H9 (cell line): ENCODE results near the gene ACACA. TPM values are rescaled to one million over a fixed set of nuclear protein-coding genes. Genes with fewer than 3 reads are reported as not detected.

Source experiments
- DNase-seq: peaks from one replicate; pipeline ENCODE4 v3.0.0-alpha.2; 2017
- H2AFZ ChIP-seq: one replicate; pipeline ENCODE4 v1.6.1; 2013; ENCODE audit warnings: mild to moderate bottlenecking, low read length, control low read depth, moderate library complexity
- H2AK5ac ChIP-seq: 2 replicates; pipeline ENCODE4 v1.6.1; 2013; ENCODE audit warnings: low read length, control low read depth, mixed read lengths; ENCODE audit not compliant: insufficient read length
- H2BK120ac ChIP-seq: one replicate; pipeline ENCODE4 v1.6.1; 2013; ENCODE audit warnings: low read depth, mild to moderate bottlenecking, low read length, control low read depth, inconsistent platforms; ENCODE audit not compliant: poor library complexity, severe bottlenecking
- H2BK12ac ChIP-seq: 2 replicates; pipeline ENCODE4 v1.6.1; 2013; ENCODE audit warnings: low read length, control low read depth, mixed read lengths, low read depth; ENCODE audit not compliant: insufficient read length
- H2BK15ac ChIP-seq: 2 replicates; pipeline ENCODE4 v1.6.1; 2013; ENCODE audit warnings: low read depth, low read length, control low read depth
- H2BK20ac ChIP-seq: one replicate; pipeline ENCODE4 v1.6.1; 2013; ENCODE audit warnings: low read depth, mild to moderate bottlenecking, low read length, control low read depth, inconsistent platforms; ENCODE audit not compliant: poor library complexity, severe bottlenecking
- H2BK5ac ChIP-seq: 2 replicates; pipeline ENCODE4 v1.6.1; 2013; ENCODE audit warnings: low read length, control low read depth, mixed read lengths; ENCODE audit not compliant: insufficient read length
- H3K14ac ChIP-seq: 2 replicates; pipeline ENCODE4 v1.6.1; 2013; ENCODE audit warnings: low read length, control low read depth; ENCODE audit not compliant: insufficient read depth
- H3K18ac ChIP-seq: 2 replicates; pipeline ENCODE4 v1.6.1; 2013; ENCODE audit warnings: low read depth, mild to moderate bottlenecking, mixed read lengths, low read length, control low read depth; ENCODE audit not compliant: insufficient read length
- H3K23ac ChIP-seq: 2 replicates; pipeline ENCODE4 v1.6.1; 2013; ENCODE audit warnings: low read length, control low read depth, mixed read lengths, low read depth; ENCODE audit not compliant: insufficient read length
- H3K23me2 ChIP-seq: 2 replicates; pipeline ENCODE4 v1.6.1; 2013; ENCODE audit warnings: low read depth, mild to moderate bottlenecking, mixed read lengths, low read length, control low read depth; ENCODE audit not compliant: insufficient read length, poor library complexity, severe bottlenecking
- H3K27ac ChIP-seq: 2 replicates; pipeline ENCODE4 v1.5.1; 2013; ENCODE audit warnings: low read length, control low read depth, mixed read lengths, low read depth; ENCODE audit not compliant: insufficient read length
- H3K27me3 ChIP-seq: 2 replicates; pipeline ENCODE4 v1.6.1; 2013; ENCODE audit warnings: low read length, control low read depth, inconsistent platforms; ENCODE audit not compliant: insufficient read depth
- H3K4ac ChIP-seq: 2 replicates; pipeline ENCODE4 v1.6.1; 2013; ENCODE audit warnings: low read depth, mild to moderate bottlenecking, control low read depth, inconsistent platforms, low read length, moderate library complexity
- H3K4me1 ChIP-seq: 2 replicates; pipeline ENCODE4 v1.6.1; 2013; ENCODE audit warnings: low read length, control low read depth, inconsistent platforms; ENCODE audit not compliant: insufficient read depth
- H3K4me2 ChIP-seq: 2 replicates; pipeline ENCODE4 v1.6.1; 2013; ENCODE audit warnings: low read length, control low read depth, mixed read lengths; ENCODE audit not compliant: insufficient read length, insufficient read depth
- H3K56ac ChIP-seq: 2 replicates; pipeline ENCODE4 v1.6.1; 2013; ENCODE audit warnings: low read depth, mild to moderate bottlenecking, mixed read lengths, low read length, control low read depth; ENCODE audit not compliant: insufficient read length
- H3K79me1 ChIP-seq: 2 replicates; pipeline ENCODE4 v1.6.1; 2013; ENCODE audit warnings: low read depth, mild to moderate bottlenecking, moderate library complexity, low read length, control low read depth, inconsistent platforms; ENCODE audit not compliant: insufficient read depth, poor library complexity, severe bottlenecking
- H3K79me2 ChIP-seq: 2 replicates; pipeline ENCODE4 v1.6.1; 2013; ENCODE audit warnings: low read length, control low read depth, inconsistent platforms; ENCODE audit not compliant: insufficient read depth
- H3K9ac ChIP-seq: 2 replicates; pipeline ENCODE4 v1.6.1; 2013; ENCODE audit warnings: low read length, control low read depth, mixed read lengths; ENCODE audit not compliant: insufficient read length; ENCODE audit errors: extremely low read depth
- H3K9me3 ChIP-seq: one replicate; pipeline ENCODE4 v1.6.1; 2013; ENCODE audit warnings: low read depth, low read length, inconsistent platforms; ENCODE audit not compliant: control insufficient read depth
- H3T11ph ChIP-seq: one replicate; pipeline ENCODE4 v1.6.1; 2013; ENCODE audit warnings: mild to moderate bottlenecking, low read length, control low read depth, inconsistent platforms
- H4K20me1 ChIP-seq: one replicate; pipeline ENCODE4 v1.6.1; 2013; ENCODE audit not compliant: control insufficient read depth, insufficient read length, insufficient read depth
- H4K5ac ChIP-seq: 2 replicates; pipeline ENCODE4 v1.6.1; 2013; ENCODE audit warnings: low read depth, mild to moderate bottlenecking, mixed read lengths, low read length, control low read depth; ENCODE audit not compliant: insufficient read length
- H4K8ac ChIP-seq: replicated peaks from 2 replicates; pipeline ENCODE4 v1.6.1; 2013; ENCODE audit warnings: low read length, control low read depth, mixed read lengths, low read depth; ENCODE audit not compliant: insufficient read length
- H4K91ac ChIP-seq: 2 replicates; pipeline ENCODE4 v1.6.1; 2013; ENCODE audit warnings: low read depth, mild to moderate bottlenecking, moderate library complexity, mixed read lengths, low read length, control low read depth; ENCODE audit not compliant: insufficient read length
- H3K27ac Mint-ChIP-seq, 3 experiments: 2 replicates in 2 of 3; 3 replicates in 1 of 3; pipeline ENCODE4 v1.8.0; 2020 to 2021; ENCODE audit warnings: mixed read lengths in 3 of 3, mild to moderate bottlenecking in 1 of 3, moderate library complexity in 1 of 3
- H3K27me3 Mint-ChIP-seq: 2 replicates; pipeline ENCODE4 v1.8.0; 2021; ENCODE audit warnings: low read depth, mild to moderate bottlenecking, moderate library complexity, mixed read lengths
- H3K36me3 Mint-ChIP-seq, 3 experiments: 2 replicates in 2 of 3; 3 replicates in 1 of 3; pipeline ENCODE4 v1.8.0; 2020 to 2021; ENCODE audit warnings: low read depth in 3 of 3, mixed read lengths in 3 of 3; ENCODE audit not compliant: insufficient read depth in 1 of 3
- H3K4me1 Mint-ChIP-seq, 2 experiments: 2 replicates each; pipeline ENCODE4 v1.8.0; 2020; ENCODE audit warnings: mixed read lengths in 2 of 2
- H3K4me3 Mint-ChIP-seq, 2 experiments: 2 replicates in 1 of 2; 3 replicates in 1 of 2; pipeline ENCODE4 v1.8.0; 2020 to 2021; ENCODE audit warnings: mild to moderate bottlenecking in 2 of 2, mixed read lengths in 2 of 2, moderate library complexity in 1 of 2
- H3K9me3 Mint-ChIP-seq, 2 experiments: 2 replicates in 1 of 2; 3 replicates in 1 of 2; pipeline ENCODE4 v1.8.0; 2020; ENCODE audit warnings: mild to moderate bottlenecking in 2 of 2, mixed read lengths in 2 of 2, moderate library complexity in 1 of 2
- CTCF ChIP-seq: fragments of 200-600 bp; sonication (generic); conservative IDR thresholded peaks from 3 replicates; pipeline ENCODE4 v1.8.0; 2021; ENCODE audit warnings: antibody characterized with exemption, mild to moderate bottlenecking
- WGBS: extraction: QIAGEN DNeasy Blood & Tissue Kit; methylation state at CpG from one replicate; pipeline ENCODE4 v1.1.7; 2013; ENCODE audit warnings: missing lambda C conversion rate, low lambda C conversion rate, mixed read lengths; ENCODE audit not compliant: insufficient read length; ENCODE audit errors: extremely low coverage; 5-methylcytosine and 5-hydroxymethylcytosine counted together
- total RNA-seq: library from RNA; stranded (reverse); gene quantifications from 2 replicates; pipeline ENCODE4 v1.2.1, GENCODE V29; 2021

Gene ACACA
- total RNA-seq, 1 experiment from 2014 or later = 135 TPM

- H4K8ac ChIP-seq = no peak overlapping the region
- TF ChIP-seq CTCF = no peak
- no peaks in the 10 kb centered on the region for H3K4me1 ChIP-seq
- H3K18ac ChIP-seq = no peak overlapping the region
- no peaks in the 10 kb centered on the region for H3K27me3 Mint-ChIP-seq
- H3K36me3 Mint-ChIP-seq = peaks cover 41 to 83% (median 75%) of the 10 kb centered on the region in 3 experiments
- H2AK5ac ChIP-seq = no peak overlapping the region
- no peak overlapping the region for H3K4me3 Mint-ChIP-seq
- H4K5ac ChIP-seq = no peak overlapping the region
- WGBS = no CpG with 5 or more reads among the region's 4 CpGs
- no peak overlapping the region for H2BK5ac ChIP-seq
- H3K14ac ChIP-seq = no peak overlapping the region
- H3K79me1 ChIP-seq = no peaks in the 10 kb centered on the region
- no peaks in the 10 kb centered on the region for H3K27me3 ChIP-seq
- H4K20me1 ChIP-seq = no peaks in the 10 kb centered on the region
- no peaks in the 10 kb centered on the region for H3K9me3 ChIP-seq
- H3K23me2 ChIP-seq = no peaks in the 10 kb centered on the region
- H2BK120ac ChIP-seq = no peak overlapping the region
- H3K56ac ChIP-seq = no peak overlapping the region
- no peak overlapping the region for H3K9ac ChIP-seq
- H3K27ac ChIP-seq = no peak overlapping the region
- H3K4me2 ChIP-seq = no peak overlapping the region
- no peak for DNase-seq
- H3K4me1 Mint-ChIP-seq = peaks cover 19 to 30% of the 10 kb centered on the region in 2 experiments
- no peaks in the 10 kb centered on the region for H3K9me3 Mint-ChIP-seq
- no peak overlapping the region for H2BK15ac ChIP-seq
- H3K4ac ChIP-seq = no peak overlapping the region
- H4K91ac ChIP-seq = no peak overlapping the region
- H3K23ac ChIP-seq = no peak overlapping the region
- H3K27ac Mint-ChIP-seq = peak overlapping the region; percentile 32 to 63 (median 59); a peak in 4 of 7 replicates
- no peaks in the 10 kb centered on the region for H3K79me2 ChIP-seq
- no peak overlapping the region for H2BK12ac ChIP-seq
- H2BK20ac ChIP-seq = no peak overlapping the region
- H2AFZ ChIP-seq = no peak overlapping the region
- no peak overlapping the region for H3T11ph ChIP-seq
These were observed 281.8 kb downstream of the ACACA start for GRCh38 chr17:37124821-37125173.
